ENCODE data around the gene IGFALS.

IGFALS gene

GRCh38 chr16:1788095-1788707 lies 5.3 kb downstream of the IGFALS start:
- DNase-seq = no peak

DNA sequence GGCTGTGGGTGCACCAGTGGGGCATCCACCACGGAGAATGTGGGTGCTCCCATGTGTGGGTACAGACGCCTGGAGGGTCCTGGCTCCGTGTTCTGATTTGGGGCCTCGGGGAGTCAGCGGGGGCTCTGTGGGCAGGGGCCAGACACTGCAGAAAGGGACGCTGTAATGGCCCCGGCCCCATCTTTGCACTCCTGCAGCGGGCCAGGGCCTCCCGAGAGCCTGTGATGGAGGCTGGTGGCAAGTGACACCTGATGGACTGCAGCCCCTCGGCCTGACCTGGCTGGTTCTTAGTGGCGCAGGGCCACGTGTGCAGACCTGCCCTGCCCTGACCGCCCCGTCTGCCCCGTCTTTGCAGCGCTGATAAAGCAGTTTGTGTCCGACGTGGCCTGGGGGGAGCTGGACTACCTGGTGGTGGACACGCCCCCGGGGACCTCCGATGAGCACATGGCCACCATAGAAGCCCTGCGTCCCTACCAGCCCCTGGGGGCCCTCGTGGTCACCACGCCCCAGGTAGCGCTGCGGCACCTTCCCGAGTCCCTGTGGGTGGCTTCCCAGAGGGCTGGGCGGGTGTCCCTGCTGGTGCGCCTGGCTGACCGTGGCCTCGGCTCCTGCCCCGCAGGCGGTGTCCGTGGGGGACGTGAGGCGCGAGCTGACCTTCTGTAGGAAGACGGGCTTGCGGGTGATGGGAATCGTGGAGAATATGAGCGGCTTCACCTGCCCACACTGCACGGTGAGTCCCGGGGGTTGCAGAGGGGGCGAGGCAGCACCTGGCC lies 6.0 kb downstream of the IGFALS start:
- DNase-seq = no peak

- no peak for DNase-seq
Observed at GRCh38 chr16:1787056-1787321, 6.5 kb downstream of the IGFALS start.

GRCh38 chr16:1786242-1787055 lies 7.1 kb downstream of the IGFALS start:
- DNase-seq = no peak

- no peak for DNase-seq
Observed at GRCh38 chr16:1785846-1786170, 7.7 kb downstream of the IGFALS start.

GRCh38 chr16:1784977-1785845 lies 8.3 kb downstream of the IGFALS start:
- no peak for DNase-seq

DNA sequence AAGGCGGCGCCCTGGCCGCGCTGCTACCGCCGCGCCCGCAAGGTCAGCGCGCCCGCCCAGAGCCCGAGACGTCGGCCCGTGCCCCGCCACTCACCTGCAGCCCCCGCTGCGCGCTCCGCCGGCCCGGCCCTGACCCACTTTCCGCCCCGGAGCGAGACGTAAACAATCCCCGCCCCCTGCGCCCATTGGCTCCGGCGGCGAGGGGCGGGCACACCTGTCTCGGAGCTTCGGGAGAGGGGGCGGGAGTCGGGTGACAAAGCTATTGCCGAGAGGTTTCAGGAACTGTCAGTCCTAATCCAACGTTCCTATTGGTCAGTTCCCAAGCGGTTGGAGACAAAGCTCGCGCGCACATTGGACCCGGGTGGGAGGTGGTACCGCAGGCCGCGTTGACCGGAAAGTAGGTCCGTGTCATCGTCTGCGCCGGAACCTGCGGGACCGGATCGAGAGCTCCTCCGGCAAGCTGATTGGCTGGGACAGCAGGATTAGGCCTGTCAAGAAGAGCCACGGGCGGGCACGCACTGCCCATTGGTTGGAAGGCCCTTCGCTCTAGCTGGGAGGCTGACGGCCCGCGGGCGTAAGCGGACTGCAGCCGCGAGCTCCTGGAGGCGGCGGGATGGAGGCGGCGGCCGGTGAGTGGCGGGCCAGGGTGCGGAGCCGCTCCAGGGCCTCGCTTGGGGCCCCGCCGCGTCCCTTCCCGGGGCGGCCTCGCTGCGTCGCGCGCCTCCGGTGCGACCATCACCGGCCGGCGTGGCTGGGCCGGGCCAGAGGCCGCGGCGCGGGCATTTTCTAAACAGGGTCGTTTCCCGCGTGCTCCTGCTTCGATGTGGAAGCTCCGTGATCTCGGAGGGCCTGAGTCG lies 10.9 kb downstream of the IGFALS start, which contains the start of the genes NUBP2 and SPSB3:
NUBP2 (plus strand) TSS at position 553 of the 857 bp plus-strand sequence; CDS start at position 614, 61 bp downstream.
SPSB3 (minus strand) TSS at position 164 of the 857 bp plus-strand sequence. CDS start 1,088 bp downstream, outside the sequence.
- peak; percentile 100 for DNase-seq

DNA sequence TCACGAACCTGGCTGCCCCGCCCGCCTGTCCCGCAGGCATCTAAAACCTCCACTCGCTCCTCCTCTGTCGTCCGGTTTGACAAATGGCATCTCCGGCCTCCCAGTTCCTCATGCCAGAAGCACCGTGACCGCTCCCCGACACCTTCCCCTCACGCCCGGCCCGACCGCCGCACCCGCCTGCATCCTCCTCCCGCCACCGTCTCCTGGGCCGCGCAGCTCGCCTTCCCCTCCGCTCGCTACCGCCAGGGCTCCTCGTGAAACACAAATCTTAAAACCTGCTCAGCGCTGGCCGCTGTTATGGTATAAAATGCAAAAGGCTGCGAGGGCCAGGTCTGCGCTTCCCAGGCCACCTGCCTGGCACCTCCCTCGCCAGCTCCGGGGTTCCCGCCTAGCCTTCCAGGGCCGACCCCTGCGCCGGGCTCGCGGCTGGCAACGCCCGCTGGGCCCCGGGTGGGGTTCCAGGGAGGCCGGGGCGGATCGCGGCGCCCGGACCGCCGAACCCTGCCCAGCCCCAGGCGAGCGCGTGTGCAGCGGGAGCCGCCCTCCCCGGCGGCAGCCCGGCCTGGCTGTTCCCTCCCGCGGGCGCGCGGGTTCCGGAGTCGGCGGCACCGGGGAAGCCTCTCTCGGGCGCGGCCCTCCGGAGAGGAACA lies 11.6 kb downstream of the IGFALS start:
- DNase-seq = peak; percentile 22

DNA sequence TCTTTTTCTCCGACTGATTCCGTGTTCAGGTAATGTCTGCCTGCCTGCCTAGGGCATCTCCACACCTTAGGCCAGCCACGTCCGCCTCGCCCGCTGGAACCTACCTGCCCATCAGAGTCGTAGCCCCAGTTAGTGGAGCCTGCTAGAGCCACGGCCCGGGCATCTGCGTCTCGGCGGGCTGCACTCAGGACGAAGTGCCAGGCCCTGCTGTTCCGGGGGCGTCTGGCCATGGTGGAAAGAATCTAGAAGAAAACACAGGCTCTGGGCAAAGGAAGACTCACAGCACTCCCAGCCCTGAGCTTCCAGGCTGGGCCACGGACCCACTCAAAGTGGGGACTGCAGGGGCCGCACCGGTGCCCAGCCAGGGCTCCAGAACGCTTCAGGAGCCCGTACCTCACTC lies 12.3 kb downstream of the IGFALS start:
- DNase-seq = no peak

DNA sequence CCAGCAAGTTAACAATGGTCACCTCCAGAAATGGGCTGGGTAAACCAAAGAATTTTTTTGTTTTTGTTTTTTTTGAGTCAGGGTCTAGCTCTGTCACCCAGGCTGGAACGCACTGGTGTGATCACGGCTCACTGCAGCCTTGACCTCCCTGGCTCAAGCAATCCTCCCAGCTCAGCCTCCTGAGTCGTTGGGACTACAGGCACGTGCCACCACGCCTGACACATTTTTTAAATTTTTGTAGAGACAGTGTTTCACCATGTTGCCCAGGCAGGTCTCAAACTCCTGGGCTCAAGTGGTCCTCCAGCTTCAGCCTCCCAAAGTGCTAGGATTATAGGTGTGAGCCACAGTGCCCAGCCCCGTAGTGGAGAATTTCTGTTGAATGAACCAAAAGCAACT lies 12.8 kb downstream of the IGFALS start:
- DNase-seq = no peak

GRCh38 chr16:1779741-1780676 lies 13.5 kb downstream of the IGFALS start:
- DNase-seq = no peak

DNA sequence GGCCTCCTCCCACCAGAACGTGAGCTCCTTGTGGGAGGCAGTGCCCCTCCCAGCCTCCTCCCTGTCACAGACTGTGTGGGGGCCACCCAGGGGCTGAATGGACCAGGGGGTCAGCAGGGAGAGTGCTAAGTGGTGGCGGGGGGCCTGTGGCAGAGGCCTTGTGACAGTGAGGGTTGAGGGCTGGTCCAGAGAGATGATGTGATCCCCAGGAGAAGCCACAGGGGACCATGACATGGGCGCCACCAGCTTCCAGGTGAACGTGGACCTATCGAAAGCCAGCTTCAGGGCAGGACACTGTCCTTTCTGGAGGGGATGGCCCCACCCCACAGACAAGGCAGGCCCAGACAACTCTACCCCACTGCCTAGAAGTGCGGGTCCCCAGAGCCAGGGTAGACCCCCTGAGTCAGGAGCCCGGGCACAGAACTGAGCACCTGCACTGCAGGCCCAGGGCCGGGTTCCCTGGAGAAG lies 14.2 kb downstream of the IGFALS start:
- no peak for DNase-seq

GRCh38 chr16:1778200-1779179 lies 15.0 kb downstream of the IGFALS start:
- no peak for DNase-seq

GRCh38 chr16:1777375-1778199 lies 15.9 kb downstream of the IGFALS start:
- no peak for DNase-seq

DNA sequence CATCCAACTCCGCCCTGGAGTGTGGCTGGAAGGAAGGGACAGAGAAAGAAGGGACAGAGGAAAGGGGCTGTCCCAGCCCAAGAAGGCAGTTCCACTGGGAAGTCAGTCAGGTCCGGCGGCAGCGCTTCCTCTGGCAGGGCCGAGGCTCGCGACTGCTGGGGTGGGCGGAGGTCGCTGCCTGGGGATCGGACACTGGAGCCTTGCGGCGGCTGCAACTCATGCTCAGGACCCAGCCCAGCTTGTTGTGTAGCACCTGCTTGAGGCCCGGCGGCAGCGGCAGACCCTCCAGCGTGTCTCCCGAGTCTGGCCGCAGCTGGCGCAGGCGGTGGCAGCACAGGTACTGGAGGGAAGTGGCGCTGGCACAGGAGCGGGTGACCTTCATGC lies 16.5 kb downstream of the IGFALS start:
- no peak for DNase-seq

- DNase-seq = no peak
Observed at GRCh38 chr16:1776672-1776955, 16.9 kb downstream of the IGFALS start.

- no peak for DNase-seq
Observed at GRCh38 chr16:1775846-1776671, 17.4 kb downstream of the IGFALS start.

Measured in EL (cell line).